Urothelium cell line (cell line): ENCODE results near the gene MYO3B.
"Not testable (repeated sequence)": the region's sequence is repeated elsewhere in the genome, so short reads cannot be mapped to it uniquely, and the experiment has no call there.

Experiments used
- DNase-seq: peaks from one replicate; pipeline ENCODE4 v3.0.0; 2011; ENCODE audit warnings: low spot score, mixed read lengths
- FAIRE-seq: peaks from 2 replicates; lab custom pipeline; 2011; peaks lifted over from hg19 to GRCh38; lab: Jason Lieb, UNC

The MYO3B gene

DNA sequence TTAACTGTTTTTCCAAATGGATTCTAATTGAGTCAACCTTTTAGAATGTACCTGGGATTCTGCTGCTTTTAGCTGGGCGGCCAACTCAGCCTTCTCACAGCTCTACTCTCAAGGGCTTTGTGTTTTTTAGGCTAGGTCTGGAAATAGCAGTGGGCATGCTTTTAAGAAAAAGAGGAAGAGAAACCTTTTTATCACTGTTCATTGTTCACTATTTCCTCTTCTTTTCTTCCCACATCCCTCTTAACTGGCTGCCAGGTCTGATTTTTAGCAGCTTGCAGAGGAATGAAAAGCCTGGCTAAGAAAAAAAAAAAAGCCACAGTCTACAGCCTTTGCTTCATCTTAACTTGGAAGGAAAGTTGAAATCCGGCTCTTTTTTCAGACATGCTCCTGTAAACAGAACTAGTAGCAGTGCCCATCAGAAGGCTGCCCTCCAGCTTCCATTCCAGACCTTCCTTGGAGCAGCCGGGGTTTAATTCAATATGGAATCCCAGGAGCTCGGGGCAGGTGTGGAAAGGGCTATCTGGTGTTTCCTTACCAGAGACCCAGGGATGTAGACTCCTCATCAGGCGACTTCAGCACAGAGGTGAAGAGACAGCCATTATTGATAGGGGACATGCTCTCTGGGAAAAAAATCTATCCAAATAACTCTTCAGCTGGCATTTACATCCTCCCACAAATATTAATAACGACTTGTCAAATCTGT, 230.7 kb downstream of the MYO3B start:
- FAIRE-seq, result no peak
- DNase-seq, result no peak

DNA sequence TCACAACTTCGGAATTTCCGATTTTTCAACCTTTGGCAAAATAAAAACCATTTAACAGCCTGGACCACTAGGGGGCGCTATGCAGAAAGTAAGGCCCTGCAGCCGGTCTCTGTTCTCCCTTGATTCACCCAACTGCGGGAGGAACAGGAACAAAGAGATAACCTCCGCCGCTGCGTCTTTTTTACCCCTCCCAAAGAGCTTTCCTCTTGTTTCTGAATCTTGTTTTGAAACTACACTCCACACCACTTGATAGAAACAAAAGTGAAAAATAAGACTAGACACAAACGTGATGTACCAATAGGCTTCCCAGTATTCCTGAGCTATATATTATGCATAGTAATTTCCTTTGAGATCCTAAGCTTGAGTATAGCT, 231.2 kb downstream of the MYO3B start:
- DNase-seq (peak; percentile 73), FAIRE-seq (no peak)

DNA sequence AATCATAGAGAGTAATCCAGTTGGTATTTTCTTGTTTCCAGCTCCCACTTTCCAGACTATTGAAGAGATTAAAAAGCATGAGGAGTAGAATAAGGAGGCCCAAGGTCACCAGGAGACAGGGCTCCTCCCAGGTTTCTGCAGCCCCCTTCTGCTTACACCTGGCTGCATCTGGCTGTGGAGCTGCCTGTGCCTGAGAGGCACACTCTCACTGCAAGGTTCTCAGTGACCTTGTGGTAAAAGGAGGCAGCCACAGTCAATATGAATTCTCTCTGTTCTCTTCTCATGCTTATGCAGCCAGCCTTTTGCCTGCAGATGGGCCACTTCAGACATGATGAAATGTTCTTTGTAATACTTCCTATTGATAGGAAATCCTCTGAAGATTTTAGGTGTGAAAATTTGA, 233.7 kb downstream of the MYO3B start:
- FAIRE-seq, result no peak
- no peak for DNase-seq

DNA sequence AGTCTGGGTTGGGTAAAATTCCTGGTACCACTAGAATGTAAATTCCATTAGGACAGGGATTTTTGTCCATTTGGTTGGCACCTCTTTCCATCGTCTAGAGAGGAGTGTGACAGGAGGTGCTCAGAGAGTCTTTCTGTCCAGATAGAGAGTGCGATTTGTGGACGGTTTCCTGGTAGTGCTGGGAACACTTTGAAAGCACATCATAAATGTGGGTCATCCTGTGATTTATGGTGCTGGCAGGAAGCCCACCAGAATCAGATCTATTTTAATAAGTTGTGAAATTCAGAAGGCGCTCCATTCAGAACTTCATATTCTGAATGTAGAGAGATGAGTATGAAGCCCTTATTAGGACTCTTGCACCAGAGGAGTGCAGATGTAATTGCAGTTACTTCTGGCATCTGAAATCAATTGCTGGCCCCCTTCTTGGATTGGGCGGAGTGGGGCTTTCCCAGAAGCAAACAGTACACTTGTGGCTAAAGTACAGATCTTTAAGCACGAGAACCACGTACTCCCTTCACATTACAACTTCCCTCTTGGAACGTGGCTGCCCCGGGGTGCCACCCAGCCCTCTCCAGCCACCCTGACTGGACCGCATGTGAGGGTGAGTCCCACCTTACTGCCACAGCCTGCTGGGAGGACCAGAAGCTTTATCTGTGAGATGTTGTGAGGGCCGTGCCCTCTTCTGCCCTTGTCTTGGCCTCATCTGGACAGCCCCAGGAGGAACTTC, 243.2 kb downstream of the MYO3B start:
- no peak for FAIRE-seq

DNA sequence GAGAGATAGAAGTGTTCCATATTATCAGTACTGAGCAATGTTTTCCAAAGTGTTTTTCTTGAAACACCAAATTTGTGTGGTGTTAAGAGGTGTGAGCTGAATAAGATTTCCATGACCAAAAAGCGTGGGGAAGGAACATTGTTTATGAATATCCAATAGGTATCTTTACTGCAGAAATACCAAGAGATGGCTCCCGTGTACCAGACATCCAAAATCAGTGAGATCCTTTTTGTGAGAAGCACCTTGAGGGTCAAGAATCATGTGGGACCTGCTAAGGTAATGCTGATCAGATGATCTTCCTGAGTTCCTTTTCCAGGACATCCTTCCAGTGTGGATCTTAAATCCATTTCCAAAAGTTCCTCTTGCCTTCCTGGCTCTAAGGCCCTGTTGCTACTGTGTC, 246.0 kb downstream of the MYO3B start:
- FAIRE-seq (no peak), DNase-seq (no peak)

More for the DNA sequence above, 243.2 kb downstream of the MYO3B start:
- DNase-seq, result no peak

DNA sequence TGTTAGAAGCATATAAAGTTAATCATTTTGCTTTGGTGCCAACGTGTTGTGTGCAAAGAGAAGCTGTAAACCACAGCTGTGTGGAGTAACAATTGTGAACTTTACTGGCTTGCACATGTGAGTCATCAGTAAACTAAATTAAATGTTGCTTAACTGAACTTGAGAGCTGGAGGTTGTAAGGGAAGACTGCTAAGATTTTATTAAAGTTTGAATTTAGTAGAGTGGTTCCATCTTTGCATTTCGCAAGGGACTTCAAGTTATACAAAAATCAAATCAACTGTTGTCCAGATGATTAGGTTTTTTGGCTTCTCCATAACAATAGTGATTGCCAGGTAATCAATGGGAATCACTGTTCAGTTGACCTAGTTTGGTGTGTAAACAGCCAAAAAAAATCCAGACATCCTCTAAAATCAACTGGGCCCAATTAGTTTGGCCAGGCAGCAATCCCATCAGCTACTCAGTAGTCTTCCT, 247.4 kb downstream of the MYO3B start:
- DNase-seq (peak; percentile 9), FAIRE-seq (no peak)

DNA sequence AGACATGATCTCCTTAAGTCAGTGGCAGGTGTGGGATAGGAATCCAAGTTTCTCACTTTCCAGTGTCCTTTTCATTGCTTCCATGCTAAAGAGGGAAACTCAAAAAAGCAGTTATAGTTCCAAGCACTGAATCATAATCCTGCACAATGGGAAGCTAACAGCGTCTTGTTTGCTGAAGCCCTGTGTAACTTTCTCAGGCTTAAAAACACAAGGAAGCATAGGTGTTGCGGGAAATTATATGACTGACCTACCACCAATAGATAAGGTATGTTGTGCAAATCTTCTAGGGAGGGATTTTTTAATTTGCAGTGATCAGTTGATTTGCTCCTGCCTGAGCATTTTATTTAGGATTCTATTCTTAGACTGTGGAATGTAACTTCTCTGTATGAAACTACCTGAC, 250.9 kb downstream of the MYO3B start:
- DNase-seq (no peak), FAIRE-seq (no peak)

DNA sequence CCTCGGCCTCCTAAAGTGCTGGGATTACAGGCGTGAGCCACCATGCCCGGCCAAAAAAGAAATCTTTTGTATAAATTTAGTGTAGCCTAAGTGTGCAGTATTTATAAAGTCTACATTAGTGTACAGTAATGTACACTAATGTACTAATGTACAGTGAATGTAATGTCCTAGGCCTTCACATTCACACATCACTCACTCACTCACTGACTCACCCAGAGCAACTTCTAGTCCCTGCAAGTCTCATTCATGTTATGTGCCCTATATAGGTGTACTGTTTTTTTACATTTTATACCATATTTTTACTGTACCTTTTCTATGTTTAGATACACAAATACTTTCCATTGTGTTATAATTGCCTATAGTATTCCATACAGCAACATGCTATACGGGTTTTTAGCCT, 254.9 kb downstream of the MYO3B start:
- DNase-seq (no peak), FAIRE-seq (peak; percentile 32)

DNA sequence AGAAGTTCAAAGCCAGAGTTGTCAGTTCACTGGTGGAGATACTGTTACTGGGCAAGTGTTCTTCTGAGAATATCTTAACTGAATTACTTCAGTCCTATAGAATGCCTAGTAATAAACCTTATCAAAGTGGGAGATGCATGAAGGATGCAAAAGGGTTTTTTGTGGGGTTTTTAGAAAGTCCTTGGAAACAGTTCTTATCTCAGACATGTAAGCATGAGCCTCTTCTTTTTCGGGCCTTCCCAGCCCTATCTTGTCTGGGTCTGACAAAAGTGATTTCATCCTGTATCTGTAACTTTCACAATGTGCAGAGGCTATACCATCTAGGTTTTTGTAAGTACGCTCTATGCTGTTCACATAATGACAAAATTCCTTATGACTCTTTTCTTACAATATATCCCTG, 255.5 kb downstream of the MYO3B start:
- no peak for FAIRE-seq
- DNase-seq, result no peak

DNA sequence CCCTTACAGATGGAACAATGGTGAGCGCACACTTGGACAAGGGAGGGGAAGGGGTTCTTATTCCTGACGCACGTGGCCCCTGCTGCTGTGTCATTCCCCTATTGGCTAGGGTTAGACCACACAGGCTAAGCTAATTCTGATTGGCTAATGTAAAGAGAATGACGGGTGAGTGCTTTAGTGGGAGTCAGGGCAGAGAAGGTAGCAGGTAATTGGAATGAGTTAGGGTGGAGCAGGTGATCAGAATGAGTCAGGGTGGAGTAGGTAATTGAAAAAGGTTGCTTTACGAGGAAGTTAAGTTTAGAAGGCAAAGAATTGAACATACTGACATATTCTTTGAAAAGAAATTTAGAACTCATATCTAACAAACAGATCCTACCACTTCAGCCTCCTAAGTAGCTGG, 256.4 kb downstream of the MYO3B start:
- not testable (repeated sequence) for FAIRE-seq, DNase-seq

DNA sequence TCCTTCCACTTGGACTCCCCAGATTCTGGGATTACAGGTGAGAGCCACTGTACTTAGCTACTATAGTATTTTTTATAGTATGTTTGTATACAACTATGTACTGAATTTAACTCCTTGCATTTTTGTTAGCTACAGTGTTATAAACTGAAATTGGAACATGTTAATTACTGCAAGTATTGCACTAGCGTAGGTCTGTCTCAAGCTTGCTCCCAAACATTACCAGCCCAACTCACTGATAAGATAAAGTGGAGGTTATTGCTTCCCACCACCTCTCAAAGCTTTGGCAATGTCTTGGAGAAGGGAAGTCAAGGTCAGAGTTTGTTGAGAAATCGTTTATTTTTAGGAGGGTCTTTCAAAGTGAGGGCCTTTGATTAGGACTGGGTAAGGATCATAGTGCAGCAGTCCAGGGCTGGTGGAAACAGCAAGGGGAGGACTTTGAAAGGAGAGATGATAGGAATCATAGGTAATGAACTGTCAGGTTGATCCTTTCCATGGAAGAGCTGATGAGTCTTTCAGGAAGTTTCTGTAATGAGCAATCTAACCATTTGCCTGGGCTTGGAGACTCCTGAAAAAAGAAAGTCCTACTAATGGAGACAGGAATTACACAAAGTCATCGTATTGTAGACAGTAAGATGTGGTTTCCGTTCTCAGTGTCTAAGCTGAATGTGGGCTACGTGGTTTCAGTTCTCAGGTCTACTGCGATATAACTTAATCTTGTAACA, 257.1 kb downstream of the MYO3B start:
- no peak for FAIRE-seq
- DNase-seq, result no peak

DNA sequence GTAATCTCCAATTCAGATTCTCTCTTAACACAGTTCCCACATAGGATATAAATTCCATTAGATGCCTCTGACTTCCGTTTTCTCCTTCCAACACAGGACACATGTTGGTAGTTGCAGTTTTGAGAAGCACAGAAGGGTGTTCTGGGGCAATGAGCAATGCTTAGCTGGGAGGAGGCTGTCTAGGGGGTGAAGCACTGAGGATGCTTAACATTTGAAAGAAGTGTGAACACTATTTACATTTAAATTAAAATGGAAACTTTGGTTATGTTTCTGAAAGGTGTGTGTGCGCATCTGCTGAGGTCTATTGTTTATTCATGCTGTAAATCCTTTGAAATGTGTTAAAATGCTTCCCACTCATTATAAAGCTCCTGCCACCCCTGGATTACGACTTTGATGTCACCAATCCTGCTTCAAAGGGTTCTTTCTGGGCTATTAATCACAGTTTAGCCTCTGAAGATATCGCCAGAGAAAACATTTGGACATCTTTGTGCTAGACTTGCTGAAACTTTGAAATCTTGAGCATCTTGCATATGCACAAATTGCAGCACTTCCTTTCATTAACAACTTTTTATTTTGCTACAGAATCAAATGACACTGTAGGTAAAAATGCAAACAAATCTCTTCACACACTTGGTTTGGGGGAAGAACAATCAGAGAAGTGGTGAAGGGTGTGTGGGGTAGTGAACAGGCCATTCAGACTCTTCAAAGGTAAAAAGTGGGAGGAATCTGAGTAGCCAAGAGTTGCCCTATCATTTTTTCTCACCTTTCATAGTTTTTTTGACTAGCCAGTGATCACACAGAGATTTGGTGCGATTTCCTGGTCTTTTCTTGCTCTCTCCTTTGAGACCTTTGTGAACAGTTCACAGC, 258.4 kb downstream of the MYO3B start:
- DNase-seq (no peak), FAIRE-seq (no peak)

DNA sequence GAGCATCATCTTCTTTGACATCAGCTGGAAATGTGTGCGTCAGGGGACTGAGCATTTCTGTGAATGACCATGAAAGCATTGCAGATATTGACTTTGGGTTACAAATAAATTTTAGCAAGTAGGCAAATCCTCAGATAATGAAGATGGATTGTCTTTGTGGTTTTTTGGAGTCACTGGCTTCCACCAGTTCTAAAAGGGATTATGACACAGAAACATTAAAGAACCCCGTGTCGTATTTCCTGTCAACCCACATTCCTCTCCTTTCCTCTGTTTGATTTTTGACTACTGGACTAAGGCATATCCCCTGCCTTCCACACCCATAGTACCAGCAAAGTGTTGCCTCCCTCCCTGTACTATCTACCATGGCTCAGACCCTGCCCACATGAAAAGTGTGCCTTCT, 268.1 kb downstream of the MYO3B start:
- FAIRE-seq, result no peak
- no peak for DNase-seq

DNA sequence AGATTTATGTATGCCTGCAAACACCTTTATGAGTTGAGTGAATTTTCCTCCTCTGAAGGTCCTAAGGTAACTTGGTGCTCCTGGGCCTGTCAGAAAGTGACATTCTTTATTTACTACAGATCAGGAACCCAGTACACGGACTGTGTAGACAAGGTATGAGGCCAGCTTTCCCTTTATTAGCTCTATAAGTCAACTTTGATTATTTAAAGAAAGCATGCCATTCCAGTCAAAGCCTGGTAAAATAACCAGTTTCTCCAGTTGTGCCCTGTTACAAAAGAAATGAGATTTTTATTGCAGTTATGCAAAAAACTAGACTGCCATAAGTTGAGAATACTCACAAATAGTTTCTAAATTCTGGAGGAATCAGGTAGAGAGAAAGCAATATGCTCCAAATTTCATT, 271.1 kb downstream of the MYO3B start:
- DNase-seq (no peak), FAIRE-seq (no peak)

DNA sequence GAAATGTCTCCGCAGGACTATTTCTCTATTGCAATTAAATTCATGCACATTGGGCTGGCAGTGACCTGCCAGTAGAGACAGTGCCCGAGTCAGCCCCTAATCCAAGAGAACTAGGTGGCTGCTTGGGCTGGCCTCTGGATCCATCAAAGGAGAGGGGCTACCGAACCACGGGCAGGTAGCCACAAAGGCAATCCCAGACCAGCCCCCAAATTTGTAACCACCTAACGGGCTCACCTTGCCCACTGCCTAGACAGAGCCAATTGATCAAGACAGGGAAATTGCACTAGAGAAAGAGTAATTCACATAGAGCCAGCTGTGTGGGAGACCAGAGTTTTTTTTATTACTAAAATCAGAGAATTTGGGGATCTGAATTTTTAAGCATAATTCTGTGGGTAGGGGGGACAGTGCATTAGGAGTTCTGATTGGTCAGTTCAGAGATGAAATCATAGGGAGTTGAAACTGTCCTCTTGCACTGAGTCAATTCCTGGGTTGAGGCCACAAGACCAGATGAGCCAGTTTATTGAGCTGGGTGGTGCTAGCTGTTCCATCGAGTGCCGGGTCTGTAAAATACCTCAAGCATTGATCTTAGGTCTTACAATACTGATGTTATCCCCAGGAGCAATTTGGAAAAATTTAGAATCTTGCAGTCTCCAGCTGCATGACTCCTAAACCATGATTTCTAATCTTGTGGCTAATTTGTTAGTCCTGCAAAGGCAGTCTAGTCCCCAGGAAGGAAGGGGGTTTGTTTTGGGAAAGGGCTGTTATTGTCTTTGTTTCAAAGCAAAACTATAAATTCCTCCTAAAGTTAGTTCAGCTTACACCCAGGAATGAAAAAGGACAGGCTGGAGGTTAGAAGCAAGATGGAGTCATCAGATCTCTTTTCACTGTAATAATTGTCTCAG, 276.8 kb downstream of the MYO3B start:
- no peak for FAIRE-seq
- no peak for DNase-seq

DNA sequence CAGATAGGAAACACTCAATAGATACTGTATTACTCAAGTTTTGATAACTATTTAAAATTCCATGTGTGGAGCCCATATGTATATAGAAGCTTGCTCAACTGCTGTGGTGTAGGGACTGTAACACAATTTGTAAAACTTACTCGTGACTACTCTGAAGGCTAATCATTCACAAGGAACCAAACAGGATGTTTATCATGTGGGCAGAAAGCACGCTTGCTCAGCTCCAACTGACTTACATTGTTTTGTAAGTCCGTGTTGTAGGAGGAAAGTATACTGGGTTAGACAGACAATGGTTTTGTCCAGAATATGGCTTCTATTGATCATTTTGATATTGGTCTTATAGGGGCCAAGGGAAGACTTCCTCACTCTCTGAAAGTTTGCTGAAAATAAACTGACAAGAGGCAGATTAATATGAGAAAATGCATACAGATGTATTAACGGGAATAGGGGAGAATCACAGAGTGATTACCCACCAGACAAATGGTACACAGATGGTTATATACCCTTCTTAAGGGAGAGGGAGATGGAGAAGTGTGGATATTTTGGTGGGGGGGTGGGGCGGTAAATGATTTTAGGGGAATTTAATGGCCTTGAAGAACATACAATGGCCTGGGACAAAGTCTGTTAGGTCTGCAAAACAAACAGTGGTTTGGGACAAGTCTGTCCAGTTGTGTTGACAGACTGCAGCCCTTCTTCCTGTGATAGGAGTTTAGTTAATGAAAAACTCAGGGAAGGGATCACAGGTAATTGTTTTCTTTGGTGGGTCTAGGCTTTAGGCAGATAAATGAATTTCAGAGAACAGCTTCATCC, 277.9 kb downstream of the MYO3B start:
- DNase-seq (no peak), FAIRE-seq (no peak)

DNA sequence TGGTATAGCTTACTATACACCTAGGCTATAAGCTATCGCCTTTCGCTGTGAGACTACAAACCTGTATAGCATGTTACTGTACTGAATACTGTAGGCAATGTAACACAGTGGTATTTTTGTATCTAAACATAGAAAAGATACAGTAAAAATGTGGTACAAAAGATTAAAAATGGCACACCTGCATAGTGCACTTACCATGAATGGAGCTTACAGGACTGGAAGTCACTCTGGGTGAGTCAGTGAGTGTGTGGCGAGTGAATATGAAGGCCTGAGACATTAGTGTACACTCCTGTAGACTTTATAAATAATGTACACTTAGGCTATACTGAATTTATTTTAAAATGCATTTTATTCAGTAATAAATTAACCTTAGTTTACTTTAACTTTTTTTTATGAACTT, 279.0 kb downstream of the MYO3B start:
- DNase-seq (no peak), FAIRE-seq (no peak)

DNA sequence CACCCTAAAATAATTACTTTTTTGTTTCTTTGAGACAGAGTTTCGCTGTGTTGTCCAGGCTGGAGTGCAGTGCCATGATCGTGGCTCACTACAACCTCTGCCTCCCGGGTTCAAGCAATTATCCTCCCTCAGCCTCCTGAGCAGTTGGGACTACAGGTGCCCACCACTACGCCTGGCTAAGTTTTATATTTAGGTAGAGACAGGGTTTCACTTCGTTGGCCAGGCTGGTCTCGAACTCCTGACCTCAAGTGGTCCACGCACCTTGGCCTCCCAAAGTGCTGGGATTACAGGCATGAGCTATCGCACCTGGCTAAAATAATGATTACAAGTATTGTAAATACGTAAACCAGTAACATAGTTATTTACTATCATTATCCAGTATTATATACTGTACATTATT, 279.8 kb downstream of the MYO3B start:
- DNase-seq, result no peak
- no peak for FAIRE-seq

DNA sequence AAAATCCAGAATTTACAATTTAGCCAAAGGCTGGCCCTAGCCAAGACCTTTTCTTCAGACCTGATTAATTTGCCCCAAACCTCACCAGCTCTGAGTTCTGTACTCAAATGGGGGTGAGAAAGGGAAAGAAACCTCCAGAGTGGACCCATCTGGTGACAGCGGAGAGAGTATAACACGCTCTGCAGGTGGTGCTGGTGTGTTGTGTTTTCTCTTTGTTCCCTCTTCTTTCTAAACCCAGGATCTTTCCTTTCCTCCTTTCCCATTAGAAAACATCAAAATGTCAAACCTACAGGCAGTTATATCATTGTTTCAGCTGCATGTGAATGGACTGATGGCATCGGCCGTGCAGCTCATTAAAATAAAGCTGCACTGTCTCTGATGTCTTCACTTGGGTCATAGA, 283.9 kb downstream of the MYO3B start:
- DNase-seq (no peak), FAIRE-seq (no peak)
